Spinal cord (tissue), 10 donors: ENCODE measurements around the gene HTR3A. TPM values are rescaled to one million over a fixed set of nuclear protein-coding genes. Genes with fewer than 3 reads are reported as not detected.
A peak's percentile ranks its signal among the peaks of the same experiment; 100 is the strongest.

Experiments used
- DNase-seq, 6 donors: peaks; one replicate each; pipeline versions ENCODE4 v3.0.0 to v3.0.0-alpha.2; 2013 to 2015; ENCODE audit warnings: low spot score in 6 of 6, low read depth in 4 of 6
- H3K27ac ChIP-seq: one replicate; pipeline ENCODE4 v1.5.1; 2013; ENCODE audit warnings: low read depth, low read length, control low read depth
- H3K27me3 ChIP-seq: one replicate; pipeline ENCODE4 v1.6.1; 2013; ENCODE audit warnings: low read length; ENCODE audit not compliant: control insufficient read depth, insufficient read depth
- H3K36me3 ChIP-seq: one replicate; pipeline ENCODE4 v1.6.1; 2013; ENCODE audit warnings: low read length; ENCODE audit not compliant: control insufficient read depth, insufficient read depth
- H3K4me1 ChIP-seq: one replicate; pipeline ENCODE4 v1.6.1; 2013; ENCODE audit warnings: low read length; ENCODE audit not compliant: control insufficient read depth, insufficient read depth
- H3K4me3 ChIP-seq: one replicate; pipeline ENCODE4 v1.5.1; 2013; ENCODE audit warnings: low read depth, low read length, control low read depth
- H3K9me3 ChIP-seq: one replicate; pipeline ENCODE4 v1.6.1; 2013; ENCODE audit warnings: low read length; ENCODE audit not compliant: control insufficient read depth, insufficient read depth
- WGBS: methylation state at CpG from one replicate; pipeline ENCODE4 v1.1.5; 2013; ENCODE audit warnings: missing lambda C conversion rate; ENCODE audit not compliant: insufficient coverage; 5-methylcytosine and 5-hydroxymethylcytosine counted together
- polyA plus RNA-seq, 2 donors: library from polyadenylated mRNA; unstranded; fragments of 120-200 nt; gene quantifications; one replicate each; pipeline ENCODE4 v1.2.1, GENCODE V29; 2013; ENCODE audit not compliant: insufficient read length in 2 of 2
- total RNA-seq, 2 donors: library from RNA; depleted of rRNA in 1 of 2; stranded (reverse); fragments of 120-200 nt in 1 of 2; fragments of >200 nt in 1 of 2; gene quantifications; one replicate each; pipeline versions ENCODE4 v1.2.3 to v1.2.4, GENCODE V29; 2013 to 2014
- donor health status: healthy.

Gene HTR3A
- total and polyA plus RNA-seq, 4 donors = 0.28 to 23.0 (median 0.48) TPM

- Histone ChIP-seq H3K27me3 (peaks cover 2% of the 10 kb centered on the region), H3K4me1 (no peaks in the 10 kb centered on the region), H3K27ac (no peak overlapping the region), H3K9me3 (no peaks in the 10 kb centered on the region), H3K36me3 (no peaks in the 10 kb centered on the region), H3K4me3 (no peak overlapping the region)
- WGBS = 62% methylated on average over 4 of the region's 4 CpGs
- DNase-seq = no peak
These were observed 33.4 kb downstream of the HTR3A start for GRCh38 chr11:114008331-114008730.

- Histone ChIP-seq H3K36me3 (no peaks in the 10 kb centered on the region), H3K27ac (no peak overlapping the region), H3K4me1 (no peaks in the 10 kb centered on the region), H3K9me3 (no peaks in the 10 kb centered on the region), H3K27me3 (peaks cover 2% of the 10 kb centered on the region), H3K4me3 (no peak overlapping the region)
- DNase-seq = no peak
- WGBS = 90% methylated on average over 3 of the region's 4 CpGs
These were observed 36.0 kb downstream of the HTR3A start for GRCh38 chr11:114010931-114011330.

- no peaks in the 10 kb centered on the region for H3K36me3 ChIP-seq
- 89% methylated on average over 1 of the region's 2 CpGs for WGBS
- H3K4me3 ChIP-seq = no peak overlapping the region
These were observed 36.5 kb downstream of the HTR3A start for GRCh38 chr11:114011443-114011842.

GRCh38 chr11:114015117-114015516 lies 40.2 kb downstream of the HTR3A start:
- no peak overlapping the region for H3K27ac ChIP-seq
- no peak overlapping the region for H3K4me3 ChIP-seq
- WGBS = 67% methylated on average over 6 of the region's 6 CpGs

More at GRCh38 chr11:114011443-114011842, 36.5 kb downstream of the HTR3A start:
- H3K9me3 ChIP-seq = no peaks in the 10 kb centered on the region
- no peak overlapping the region for H3K27ac ChIP-seq
- DNase-seq = no peak
- H3K27me3 ChIP-seq = peaks cover 2% of the 10 kb centered on the region
- H3K4me1 ChIP-seq = no peaks in the 10 kb centered on the region

GRCh38 chr11:114016986-114017385 lies 42.1 kb downstream of the HTR3A start:
- Histone ChIP-seq H3K27me3 (no peaks in the 10 kb centered on the region), H3K36me3 (no peaks in the 10 kb centered on the region), H3K4me3 (no peak overlapping the region), H3K4me1 (no peaks in the 10 kb centered on the region), H3K27ac (no peak overlapping the region), H3K9me3 (no peaks in the 10 kb centered on the region)
- WGBS = 100% methylated on average over 2 of the region's 2 CpGs
- no peak for DNase-seq

More at GRCh38 chr11:114015117-114015516, 40.2 kb downstream of the HTR3A start:
- no peaks in the 10 kb centered on the region for H3K27me3 ChIP-seq
- no peaks in the 10 kb centered on the region for H3K36me3 ChIP-seq
- no peaks in the 10 kb centered on the region for H3K9me3 ChIP-seq
- DNase-seq = no peak
- H3K4me1 ChIP-seq = no peaks in the 10 kb centered on the region

GRCh38 chr11:114017723-114018122 lies 42.8 kb downstream of the HTR3A start:
- no peak for DNase-seq
- 0% methylated on average over 1 of the region's 2 CpGs for WGBS
- no peaks in the 10 kb centered on the region for H3K36me3 ChIP-seq

GRCh38 chr11:114019046-114019445 lies 44.1 kb downstream of the HTR3A start:
- H3K36me3 ChIP-seq = no peaks in the 10 kb centered on the region
- no peak overlapping the region for H3K4me3 ChIP-seq
- 79% methylated on average over 2 of the region's 3 CpGs for WGBS
- no peak overlapping the region for H3K27ac ChIP-seq
- H3K4me1 ChIP-seq = no peaks in the 10 kb centered on the region
- H3K27me3 ChIP-seq = no peaks in the 10 kb centered on the region
- no peaks in the 10 kb centered on the region for H3K9me3 ChIP-seq
- no peak for DNase-seq

More at GRCh38 chr11:114017723-114018122, 42.8 kb downstream of the HTR3A start:
- Histone ChIP-seq H3K4me3 (no peak overlapping the region), H3K27me3 (no peaks in the 10 kb centered on the region), H3K27ac (no peak overlapping the region), H3K4me1 (no peaks in the 10 kb centered on the region), H3K9me3 (no peaks in the 10 kb centered on the region)

GRCh38 chr11:114019574-114019973 lies 44.7 kb downstream of the HTR3A start:
- H3K27me3 ChIP-seq = no peaks in the 10 kb centered on the region
- no peaks in the 10 kb centered on the region for H3K36me3 ChIP-seq
- no peak overlapping the region for H3K27ac ChIP-seq
- no peaks in the 10 kb centered on the region for H3K9me3 ChIP-seq
- no peaks in the 10 kb centered on the region for H3K4me1 ChIP-seq
- H3K4me3 ChIP-seq = no peak overlapping the region
- WGBS = 67% methylated on average over 2 of the region's 5 CpGs
- DNase-seq = no peak

GRCh38 chr11:114025329-114025907 lies 50.5 kb downstream of the HTR3A start:
- WGBS = no CpG with 5 or more reads among the region's 3 CpGs
- peaks cover 4% of the 10 kb centered on the region for H3K4me1 ChIP-seq
- no peaks in the 10 kb centered on the region for H3K36me3 ChIP-seq
- H3K4me3 ChIP-seq = no peak overlapping the region
- H3K9me3 ChIP-seq = no peaks in the 10 kb centered on the region
- DNase-seq = no peak
- H3K27ac ChIP-seq = no peak overlapping the region
- peaks cover 6% of the 10 kb centered on the region for H3K27me3 ChIP-seq

- 50% methylated on average over 1 of the region's 1 CpG for WGBS
- H3K9me3 ChIP-seq = no peaks in the 10 kb centered on the region
- H3K27me3 ChIP-seq = peaks cover 6% of the 10 kb centered on the region
- H3K4me1 ChIP-seq = peaks cover 4% of the 10 kb centered on the region
- peak in 1 of 6 donors; percentile 32 for DNase-seq
- H3K27ac ChIP-seq = no peak overlapping the region
- no peak overlapping the region for H3K4me3 ChIP-seq
- H3K36me3 ChIP-seq = no peaks in the 10 kb centered on the region
These were observed 51.4 kb downstream of the HTR3A start for GRCh38 chr11:114026355-114026754.
